Astrocyte (in vitro differentiated cells and primary cell): ENCODE measurements around the gene XPO6. TPM values are rescaled to one million over a fixed set of nuclear protein-coding genes. Genes with fewer than 3 reads are reported as not detected.

ENCODE experiments used
- DNase-seq: peaks from one replicate; pipeline ENCODE4 v3.0.0-alpha.2; 2010; ENCODE audit warnings: low read depth
- FAIRE-seq: peaks from 2 replicates; lab custom pipeline; 2011; peaks lifted over from hg19 to GRCh38; lab: Jason Lieb, UNC
- H2AFZ ChIP-seq: 2 replicates; pipeline ENCODE4 v1.6.0; 2012; ENCODE audit warnings: low read depth, low read length, inconsistent platforms
- H3K27ac ChIP-seq: 2 replicates; pipeline ENCODE4 v1.5.1; 2011; ENCODE audit warnings: low read depth, low read length, inconsistent platforms
- H3K27me3 ChIP-seq: 2 replicates; pipeline ENCODE4 v1.6.0; 2011; ENCODE audit warnings: low read length, inconsistent platforms; ENCODE audit not compliant: insufficient read depth
- H3K36me3 ChIP-seq: 2 replicates; pipeline ENCODE4 v1.5.1; 2011; ENCODE audit warnings: low read length, inconsistent platforms; ENCODE audit not compliant: insufficient read depth
- H3K4me1 ChIP-seq: 2 replicates; pipeline ENCODE4 v1.5.1; 2011; ENCODE audit warnings: low read length, inconsistent platforms; ENCODE audit not compliant: insufficient read depth
- H3K4me2 ChIP-seq: 2 replicates; pipeline ENCODE4 v1.6.0; 2012; ENCODE audit warnings: low read length, inconsistent platforms
- H3K4me3 ChIP-seq: 2 replicates; pipeline ENCODE4 v1.5.1; 2011; ENCODE audit warnings: low read depth, mild to moderate bottlenecking, low read length, inconsistent platforms; ENCODE audit not compliant: insufficient read depth
- H3K79me2 ChIP-seq: 2 replicates; pipeline ENCODE4 v1.6.0; 2012; ENCODE audit warnings: mild to moderate bottlenecking, low read length, inconsistent platforms; ENCODE audit not compliant: insufficient read depth
- H3K9ac ChIP-seq: 2 replicates; pipeline ENCODE4 v1.6.0; 2012; ENCODE audit warnings: mild to moderate bottlenecking, low read length, inconsistent platforms
- H3K9me3 ChIP-seq: 2 replicates; pipeline ENCODE4 v1.5.1; 2012; ENCODE audit warnings: low read depth, mild to moderate bottlenecking, low read length, inconsistent platforms; ENCODE audit not compliant: insufficient read depth
- H4K20me1 ChIP-seq: 2 replicates; pipeline ENCODE4 v1.6.0; 2012; ENCODE audit warnings: low read length, inconsistent platforms; ENCODE audit not compliant: insufficient read depth
- H3K27ac Mint-ChIP-seq: one replicate; pipeline ENCODE4 v1.8.0; 2021; ENCODE audit warnings: mild to moderate bottlenecking, mixed read lengths; ENCODE audit not compliant: unreplicated experiment
- H3K27me3 Mint-ChIP-seq: one replicate; pipeline ENCODE4 v1.8.0; 2021; ENCODE audit warnings: low read depth, mixed read lengths; ENCODE audit not compliant: unreplicated experiment
- H3K36me3 Mint-ChIP-seq: one replicate; pipeline ENCODE4 v1.8.0; 2021; ENCODE audit warnings: low read depth, mixed read lengths; ENCODE audit not compliant: unreplicated experiment
- H3K4me1 Mint-ChIP-seq: one replicate; pipeline ENCODE4 v1.8.0; 2021; ENCODE audit warnings: low read depth, mixed read lengths; ENCODE audit not compliant: unreplicated experiment
- H3K4me3 Mint-ChIP-seq: one replicate; pipeline ENCODE4 v1.8.0; 2021; ENCODE audit warnings: mild to moderate bottlenecking, moderate library complexity, mixed read lengths; ENCODE audit not compliant: unreplicated experiment
- H3K9me3 Mint-ChIP-seq: one replicate; pipeline ENCODE4 v1.8.0; 2021; ENCODE audit warnings: mild to moderate bottlenecking, mixed read lengths; ENCODE audit not compliant: unreplicated experiment
- CTCF ChIP-seq: IDR thresholded peaks from 2 replicates; pipeline ENCODE4 v1.5.1; 2011; ENCODE audit warnings: low read depth, mild to moderate bottlenecking, inconsistent platforms, low read length, moderate library complexity; ENCODE audit not compliant: insufficient read depth
- EZH2 ChIP-seq: IDR thresholded peaks from 2 replicates; pipeline ENCODE4 v1.6.1; 2012; ENCODE audit warnings: mild to moderate bottlenecking, low read length, inconsistent platforms; ENCODE audit not compliant: insufficient read depth
- total RNA-seq: library from RNA; stranded (reverse); gene quantifications from 2 replicates; pipeline ENCODE4 v1.2.1, GENCODE V29; 2021

The XPO6 gene
- total RNA-seq, 1 donor from 2014 or later = 135 TPM

- Mint-ChIP-seq H3K4me1 (peaks cover 4% of the 10 kb centered on the region), H3K9me3 (no peaks in the 10 kb centered on the region), H3K27ac (no peak overlapping the region), H3K27me3 (no peaks in the 10 kb centered on the region), H3K4me3 (no peak overlapping the region), H3K36me3 (peaks cover 10% of the 10 kb centered on the region)
- H3K4me1 ChIP-seq = no peaks in the 10 kb centered on the region
- H3K27me3 ChIP-seq = no peaks in the 10 kb centered on the region
- peaks cover 42% of the 10 kb centered on the region for H4K20me1 ChIP-seq
- no peaks in the 10 kb centered on the region for H3K9me3 ChIP-seq
- H3K9ac ChIP-seq = no peak overlapping the region
- no peak overlapping the region for H2AFZ ChIP-seq
- no peak for DNase-seq
- H3K4me3 ChIP-seq = no peak overlapping the region
- H3K27ac ChIP-seq = no peak overlapping the region
- no peak for TF ChIP-seq EZH2
- no peak for TF ChIP-seq CTCF
- FAIRE-seq = no peak
- H3K79me2 ChIP-seq = peaks cover 75% of the 10 kb centered on the region
- peaks cover 14% of the 10 kb centered on the region for H3K36me3 ChIP-seq
- H3K4me2 ChIP-seq = no peak overlapping the region
These were observed 53.6 kb downstream of the XPO6 start for GRCh38 chr16:28158136-28158535.

DNA sequence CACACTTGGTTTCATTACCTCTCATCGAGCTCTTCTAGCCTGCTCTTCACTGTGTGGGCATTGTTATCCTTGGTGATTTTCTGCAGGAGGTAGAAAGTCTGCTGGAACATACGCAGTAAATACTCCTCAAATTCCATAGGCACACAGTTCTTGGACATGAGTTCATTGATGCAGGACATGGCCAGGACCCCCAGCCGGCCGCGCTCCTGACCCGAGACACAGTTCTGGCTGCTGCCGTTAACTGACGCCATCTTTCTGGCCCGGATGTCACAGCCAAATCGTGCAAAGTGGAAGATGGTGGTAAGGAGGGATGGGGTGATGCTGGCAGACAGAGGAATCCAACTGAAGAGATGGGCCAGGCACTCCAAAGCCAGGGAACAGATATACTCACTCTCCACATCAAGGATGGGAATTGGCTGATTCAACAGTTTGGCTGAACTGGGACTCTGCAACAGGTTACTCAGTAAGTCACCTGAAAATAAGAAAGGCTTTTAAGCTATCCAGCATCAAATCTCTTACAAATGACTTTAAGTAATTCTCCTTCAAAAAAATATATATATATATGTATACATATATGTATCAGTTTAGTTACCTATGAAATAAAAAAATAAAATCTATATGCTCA, 55.6 kb downstream of the XPO6 start:
- FAIRE-seq (no peak), DNase-seq (no peak)
- Histone ChIP-seq H3K4me1 (no peaks in the 10 kb centered on the region), H3K4me2 (no peak overlapping the region), H3K9me3 (no peaks in the 10 kb centered on the region), H3K27ac (no peak overlapping the region), H2AFZ (no peak overlapping the region), H3K4me3 (no peak overlapping the region), H3K27me3 (no peaks in the 10 kb centered on the region), H4K20me1 (peaks cover 31% of the 10 kb centered on the region), H3K9ac (no peak overlapping the region), H3K36me3 (peaks cover 32% of the 10 kb centered on the region), H3K79me2 (peaks cover 67% of the 10 kb centered on the region)
- TF ChIP-seq EZH2 = no peak
- no peak for TF ChIP-seq CTCF
- Mint-ChIP-seq H3K9me3 (no peaks in the 10 kb centered on the region), H3K4me3 (no peak overlapping the region), H3K4me1 (peaks cover 4% of the 10 kb centered on the region), H3K27ac (no peak overlapping the region), H3K36me3 (peaks cover 15% of the 10 kb centered on the region), H3K27me3 (no peaks in the 10 kb centered on the region)

GRCh38 chr16:28155293-28155692, 56.5 kb downstream of the XPO6 start:
- H3K27me3 ChIP-seq = no peaks in the 10 kb centered on the region
- peaks cover 67% of the 10 kb centered on the region for H3K79me2 ChIP-seq
- H3K27ac ChIP-seq = no peak overlapping the region
- DNase-seq (no peak), FAIRE-seq (no peak)
- peaks cover 4% of the 10 kb centered on the region for H3K4me1 Mint-ChIP-seq
- H3K4me3 Mint-ChIP-seq = no peak overlapping the region
- H3K27me3 Mint-ChIP-seq = no peaks in the 10 kb centered on the region
- H3K9ac ChIP-seq = no peak overlapping the region
- H3K9me3 Mint-ChIP-seq = no peaks in the 10 kb centered on the region
- no peak overlapping the region for H3K27ac Mint-ChIP-seq
- no peaks in the 10 kb centered on the region for H3K4me1 ChIP-seq
- H3K4me3 ChIP-seq = no peak overlapping the region
- H3K36me3 ChIP-seq = peaks cover 36% of the 10 kb centered on the region
- no peak overlapping the region for H2AFZ ChIP-seq
- H3K36me3 Mint-ChIP-seq = peaks cover 19% of the 10 kb centered on the region
- no peaks in the 10 kb centered on the region for H3K9me3 ChIP-seq
- H4K20me1 ChIP-seq = peaks cover 35% of the 10 kb centered on the region
- no peak overlapping the region for H3K4me2 ChIP-seq
- no peak for TF ChIP-seq CTCF
- no peak for TF ChIP-seq EZH2
